C1 segment of cervical spinal cord (tissue), 14 donors: ENCODE data around the gene ZNF771.
"Not testable (repeated sequence)": the region's sequence is repeated elsewhere in the genome, so short reads cannot be mapped to it uniquely, and the experiment has no call there.

Experiments used
- DNase-seq, 14 donors: peaks; one replicate each; lab custom pipeline; 2025; lab: John Stamatoyannopoulos, UW

Gene ZNF771

DNA sequence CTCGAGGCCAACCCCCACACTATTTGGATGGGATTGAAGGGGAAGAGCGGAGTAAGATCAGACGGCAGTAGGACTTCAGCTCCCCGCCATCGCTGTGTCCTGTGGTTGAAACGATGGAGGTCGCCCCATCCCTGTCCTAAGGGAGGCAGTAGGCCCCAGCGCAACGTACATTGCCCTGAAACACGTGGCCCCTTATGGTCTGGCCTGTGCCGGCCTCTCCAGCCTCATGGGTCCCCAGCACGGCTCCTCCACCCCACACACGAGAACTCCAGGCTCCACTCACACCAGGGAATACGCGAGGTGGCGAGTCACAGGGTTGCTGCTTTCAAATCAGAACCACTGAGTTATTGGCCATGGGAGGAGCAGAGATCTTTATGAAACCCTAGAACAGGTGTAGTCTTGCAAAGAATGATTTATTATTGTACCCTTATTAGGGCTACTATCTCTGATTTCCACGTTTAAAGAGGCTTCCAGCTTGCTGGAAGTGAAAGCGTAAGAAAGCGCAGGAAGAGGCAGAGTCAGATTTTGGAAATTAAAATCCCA is 23.1 kb downstream of the ZNF771 start:
- peak in 1 of 14 donors; percentile 53 for DNase-seq

DNA sequence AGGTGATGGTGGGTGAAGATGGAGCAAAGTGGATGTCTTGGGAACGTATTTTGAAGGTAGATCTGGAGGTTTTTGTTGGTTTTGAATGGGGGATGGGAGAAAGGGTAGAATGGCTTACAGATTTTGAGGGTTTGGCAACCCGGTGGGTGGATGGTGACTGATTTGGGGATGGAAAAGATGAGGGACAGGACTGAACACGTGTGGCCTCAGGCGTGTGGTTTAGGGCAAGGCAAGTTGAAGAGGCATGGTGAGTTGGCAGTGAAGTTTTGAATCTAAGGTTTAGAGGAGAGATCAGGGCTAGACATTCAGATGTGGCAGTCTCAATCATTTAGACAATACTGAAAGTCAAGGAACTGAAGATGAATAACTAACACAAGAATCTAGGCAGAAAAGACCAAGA is 27.4 kb downstream of the ZNF771 start:
- DNase-seq = no peak

- DNase-seq = no peak
Observed at GRCh38 chr16:30437511-30438046, 30.2 kb downstream of the ZNF771 start.

- DNase-seq = no peak
Observed at GRCh38 chr16:30438835-30439234, 31.4 kb downstream of the ZNF771 start.

GRCh38 chr16:30439720-30440348 is 32.4 kb downstream of the ZNF771 start:
- DNase-seq = no peak

- DNase-seq = no peak
Observed at GRCh38 chr16:30443631-30444030, 36.2 kb downstream of the ZNF771 start.

GRCh38 chr16:30444231-30445148 is 37.1 kb downstream of the ZNF771 start:
- no peak for DNase-seq

DNA sequence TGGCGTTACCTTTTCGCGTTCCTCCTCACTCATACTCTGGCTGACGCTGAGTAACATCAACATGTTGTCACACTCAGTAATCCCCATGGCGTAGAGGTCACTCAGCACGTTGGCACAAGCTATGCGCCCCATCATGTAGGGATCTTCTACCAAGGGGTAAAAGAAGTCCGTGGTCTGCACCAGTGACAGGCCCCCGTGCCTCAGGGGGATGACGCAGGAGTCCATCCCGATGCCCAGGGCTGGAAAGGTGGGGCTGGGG is 37.7 kb downstream of the ZNF771 start:
- DNase-seq = no peak

- DNase-seq = peak; percentile 16 to 95 (median 88)
Observed at GRCh38 chr16:30445408-30446202, 38.2 kb downstream of the ZNF771 start, which contains the start of gene SEPHS2. TSS of gene SEPHS2 (minus strand) at chr16:30445874. CDS start at chr16:30445727, 147 bp downstream.

- DNase-seq = no peak
Observed at GRCh38 chr16:30446203-30446595, 38.8 kb downstream of the ZNF771 start.

DNA sequence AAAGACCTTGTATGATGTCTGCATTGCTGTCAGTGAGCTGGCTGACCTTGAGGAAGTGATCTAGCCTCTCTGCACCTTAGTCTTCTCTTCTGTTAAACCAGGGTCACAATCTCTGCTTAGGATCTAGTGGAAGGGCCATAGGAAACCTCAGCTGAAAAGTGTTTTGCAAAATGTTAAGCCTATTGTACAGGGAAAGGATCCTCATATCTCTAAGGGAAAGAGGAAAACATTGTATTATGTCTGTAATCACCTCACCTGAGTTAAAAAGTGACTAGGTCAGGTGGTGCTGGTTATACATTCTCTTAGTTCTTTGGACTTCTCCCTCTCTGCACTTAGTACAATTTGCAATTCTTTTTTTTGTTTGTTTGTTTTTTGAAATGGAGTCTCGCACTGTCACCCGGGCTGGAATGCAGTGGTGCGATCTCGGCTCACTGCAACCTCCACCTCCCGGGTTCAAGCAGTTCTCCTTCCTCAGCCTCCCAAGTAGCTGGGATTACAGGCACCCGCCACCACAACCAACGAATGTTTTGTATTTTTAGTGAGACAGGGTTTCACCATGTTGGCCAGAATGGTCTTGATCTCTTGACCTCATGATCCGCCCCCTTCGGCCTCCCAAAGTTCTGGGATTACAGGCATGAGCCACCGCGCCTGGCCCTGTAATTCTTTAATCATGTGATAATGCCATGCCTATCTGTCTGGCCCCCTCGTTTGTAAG is 40.3 kb downstream of the ZNF771 start:
- DNase-seq = no peak

DNA sequence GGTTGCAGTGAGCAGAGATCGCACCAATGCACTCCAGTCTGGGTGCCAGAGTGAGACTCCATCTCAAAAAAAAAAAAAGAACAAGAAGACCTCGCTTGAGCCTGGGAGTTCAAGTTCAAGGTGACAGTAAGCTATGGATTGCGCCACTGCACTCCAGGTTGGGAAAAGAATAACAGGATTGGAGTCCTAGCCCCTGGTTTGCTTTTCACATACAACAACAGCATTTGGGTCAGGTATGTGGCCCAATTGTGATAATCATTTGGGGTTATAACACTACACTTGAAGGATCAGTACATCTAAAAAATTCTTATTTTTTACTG is 41.7 kb downstream of the ZNF771 start:
- no peak for DNase-seq

GRCh38 chr16:30452709-30453580 is 45.5 kb downstream of the ZNF771 start:
- not testable (repeated sequence) for DNase-seq

GRCh38 chr16:30456302-30456701 is 48.9 kb downstream of the ZNF771 start:
- DNase-seq = no peak

GRCh38 chr16:30457256-30457655 is 49.9 kb downstream of the ZNF771 start:
- no peak for DNase-seq

- DNase-seq = no peak
Observed at GRCh38 chr16:30457743-30458560, 50.5 kb downstream of the ZNF771 start.

- peak in 3 of 14 donors; percentile 6 to 13 (median 12) for DNase-seq
Observed at GRCh38 chr16:30458561-30459394, 51.4 kb downstream of the ZNF771 start.

DNA sequence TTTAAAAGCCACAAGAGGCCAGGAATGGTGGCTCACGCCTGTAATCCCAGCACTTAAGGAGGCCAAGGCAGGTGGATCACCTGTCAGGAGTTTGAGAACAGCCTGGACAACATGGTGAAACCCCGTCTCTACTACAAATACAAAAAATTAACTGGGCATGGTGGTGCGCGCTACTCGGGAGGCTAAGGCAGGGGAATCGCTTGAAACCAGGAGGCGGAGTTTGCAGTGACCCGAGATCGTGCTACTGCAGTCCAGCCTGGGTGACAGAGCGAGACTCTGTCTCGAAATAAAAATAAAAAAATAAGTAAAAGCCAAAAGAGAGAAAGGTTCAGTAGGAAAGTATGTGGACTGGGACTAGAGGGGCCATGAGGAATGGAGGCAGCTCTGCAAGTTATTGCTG is 52.0 kb downstream of the ZNF771 start:
- DNase-seq = no peak
